HepG2 (cell line): ENCODE measurements around the gene SMG5. TPM values are rescaled to one million over a fixed set of nuclear protein-coding genes. Genes with fewer than 3 reads are reported as not detected.
A peak's percentile ranks its signal among the peaks of the same experiment; 100 is the strongest.

Experiments
- AHDC1 ChIP-seq: sonication (generic); formaldehyde crosslinking; IDR thresholded peaks from 2 replicates; pipeline ENCODE4 v1.5.1; 2020; ENCODE audit warnings: mild to moderate bottlenecking, missing genetic modification reagents, borderline replicate concordance
- BORCS8-MEF2B ChIP-seq: sonication (generic); formaldehyde crosslinking; IDR thresholded peaks from 2 replicates; pipeline ENCODE4 v1.8.0; 2022; ENCODE audit warnings: mild to moderate bottlenecking, missing genetic modification reagents
- FOXA3 ChIP-seq: IDR thresholded peaks from 2 replicates; pipeline ENCODE4 v1.6.1; 2016; ENCODE audit warnings: missing genetic modification reagents, missing compliant biosample characterization
- FUBP1 ChIP-seq: sonication (generic); formaldehyde crosslinking; IDR thresholded peaks from 2 replicates; pipeline ENCODE4 v1.5.1; 2020; ENCODE audit warnings: missing genetic modification reagents, mild to moderate bottlenecking, borderline replicate concordance
- NCOR1 ChIP-seq: fragments of 200-600 bp; sonication (generic); IDR thresholded peaks from 2 replicates; pipeline ENCODE4 v1.7.0; 2017; ENCODE audit warnings: antibody characterized with exemption, low read length, borderline replicate concordance
- NFATC3 ChIP-seq: sonication (generic); formaldehyde crosslinking; IDR thresholded peaks from 2 replicates; pipeline ENCODE4 v1.5.1; 2020; ENCODE audit warnings: mild to moderate bottlenecking, missing genetic modification reagents
- PRMT3 ChIP-seq: sonication (generic); formaldehyde crosslinking; IDR thresholded peaks from 2 replicates; pipeline ENCODE4 v1.8.1; 2022; ENCODE audit warnings: low read depth, mild to moderate bottlenecking, moderate library complexity, missing genetic modification reagents, borderline replicate concordance
- RFX5 ChIP-seq: IDR thresholded peaks from 2 replicates; pipeline ENCODE4 v1.6.1; 2011; ENCODE audit warnings: low read depth, low read length, improper control_type of control experiment
- TAF1 ChIP-seq: sonication (generic); formaldehyde crosslinking; IDR thresholded peaks from 2 replicates; pipeline ENCODE4 v1.4.0; 2020; ENCODE audit warnings: missing genetic modification reagents
- TCF12 ChIP-seq, 2 experiments: fragments of 450-650 bp in 1 of 2; sonication (generic) in 1 of 2; formaldehyde crosslinking in 1 of 2; IDR thresholded peaks; 2 replicates each; pipeline versions ENCODE4 v1.6.1 to v1.8.0; 2017 to 2022; ENCODE audit warnings: antibody characterized with exemption in 1 of 2, mild to moderate bottlenecking in 1 of 2, missing genetic modification reagents in 1 of 2, moderate library complexity in 1 of 2
- THAP11 ChIP-seq: IDR thresholded peaks from 2 replicates; pipeline ENCODE4 v1.6.1; 2016; ENCODE audit warnings: missing biosample characterization, missing genetic modification reagents
- YY1 ChIP-seq: IDR thresholded peaks from 2 replicates; pipeline ENCODE4 v1.6.1; 2011; ENCODE audit warnings: low read length, low read depth, moderate library complexity, mild to moderate bottlenecking; ENCODE audit not compliant: insufficient read depth, insufficient replicate concordance
- ZNF251 ChIP-seq: sonication (generic); formaldehyde crosslinking; IDR thresholded peaks from 2 replicates; pipeline ENCODE4 v1.9.0; 2021; ENCODE audit warnings: mild to moderate bottlenecking, missing genetic modification reagents
- ZNF430 ChIP-seq: sonication (generic); formaldehyde crosslinking; IDR thresholded peaks from 2 replicates; pipeline ENCODE4 v1.9.0; 2021; ENCODE audit warnings: mild to moderate bottlenecking, missing genetic modification reagents
- ZNF546 ChIP-seq: sonication (generic); formaldehyde crosslinking; conservative IDR thresholded peaks from 2 replicates; pipeline ENCODE4 v1.8.1; 2023; ENCODE audit warnings: mild to moderate bottlenecking, missing genetic modification reagents
- ZNF549 ChIP-seq: sonication (generic); formaldehyde crosslinking; IDR thresholded peaks from 2 replicates; pipeline ENCODE4 v1.5.0; 2020; ENCODE audit warnings: missing genetic modification reagents
- ZNF710 ChIP-seq: sonication (generic); formaldehyde crosslinking; IDR thresholded peaks from 2 replicates; pipeline ENCODE4 v1.5.0; 2020; ENCODE audit warnings: mild to moderate bottlenecking, missing genetic modification reagents, borderline replicate concordance
- ZSCAN29 ChIP-seq: sonication (generic); formaldehyde crosslinking; conservative IDR thresholded peaks from 2 replicates; pipeline ENCODE4 v1.4.0; 2020; ENCODE audit warnings: mild to moderate bottlenecking, missing genetic modification reagents
- polyA plus RNA-seq, 8 experiments: library from polyadenylated mRNA; depleted of rRNA in 3 of 8; stranded (reverse) in 7 of 8; unstranded in 1 of 8; fragments of >200 nt; fragmentation: Illumina TruSeq in 4 of 8; extraction: Trizol in 4 of 8; gene quantifications; 2 replicates each; pipeline versions ENCODE4 v1.2.1 to v1.2.3, GENCODE V29; 2011 to 2016; ENCODE audit warnings: low read depth in 4 of 8, missing spikeins in 1 of 8, mixed read lengths in 1 of 8; ENCODE audit not compliant: insufficient read depth in 1 of 8
- total RNA-seq, 5 experiments: library from RNA; depleted of rRNA; stranded (reverse); fragments of >200 nt; fragmentation: Illumina TruSeq; extraction: Trizol; gene quantifications; 2 replicates each; pipeline ENCODE4 v1.2.3, GENCODE V29; 2016; ENCODE audit warnings: low read depth in 1 of 5
- TF ChIP-seq, protein P1 (sequence below): sonication (generic); formaldehyde crosslinking; IDR thresholded peaks from 2 replicates; pipeline ENCODE4 v1.4.0; 2020; ENCODE audit warnings: mild to moderate bottlenecking, missing genetic modification reagents

SMG5 gene
- total and polyA plus RNA-seq, 2 of the 13 experiments (the other 11 are each of a cell fraction or from before 2014, with no cell fraction given) = 50.5 to 84.0 TPM

- no peak for TF ChIP-seq YY1
- TF ChIP-seq AHDC1 (CRISPR knock-in tag) = no peak
- TF ChIP-seq ZNF549 (CRISPR knock-in tag) = no peak
- TF ChIP-seq FUBP1 (CRISPR knock-in tag) = no peak
- no peak for TF ChIP-seq NFATC3 (CRISPR knock-in tag)
- TF ChIP-seq ZSCAN29 = no peak
- no peak for TF ChIP-seq ZNF710 (CRISPR knock-in tag)
- TF ChIP-seq, protein P1, sequence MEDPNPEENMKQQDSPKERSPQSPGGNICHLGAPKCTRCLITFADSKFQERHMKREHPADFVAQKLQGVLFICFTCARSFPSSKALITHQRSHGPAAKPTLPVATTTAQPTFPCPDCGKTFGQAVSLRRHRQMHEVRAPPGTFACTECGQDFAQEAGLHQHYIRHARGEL (CRISPR knock-in tag) = no peak
- TF ChIP-seq PRMT3 (CRISPR knock-in tag) = no peak
- no peak for TF ChIP-seq THAP11 (CRISPR knock-in tag)
- TF ChIP-seq TAF1 = no peak
- TF ChIP-seq NCOR1 = no peak
- TF ChIP-seq FOXA3 (CRISPR knock-in tag) = no peak
- TF ChIP-seq ZNF546 (CRISPR knock-in tag) = no peak
- TF ChIP-seq TCF12 (IDR thresholded peaks at IDR 0.05) = no peak
- TF ChIP-seq TCF12 (CRISPR knock-in tag; IDR thresholded peaks at IDR 0.05) = no peak
- no peak for TF ChIP-seq ZNF251 (CRISPR knock-in tag)
- peak; percentile 41; the same call in 1 of the 2 replicates for TF ChIP-seq BORCS8-MEF2B
- no peak for TF ChIP-seq RFX5
- no peak for TF ChIP-seq ZNF430 (CRISPR knock-in tag)
Measured at GRCh38 chr1:156247460-156248322, 34.9 kb downstream of the SMG5 start, which contains the start of gene PAQR6 (continued).
